NCI-H446 treated with DMSO at 0.1 percent for 48 hours (cell line): ENCODE measurements around the gene HNRNPL.
A peak's percentile ranks its signal among the peaks of the same experiment; 100 is the strongest.
"Not testable (repeated sequence)": the region's sequence is repeated elsewhere in the genome, so short reads cannot be mapped to it uniquely, and the experiment has no call there.

Experiments
- DNase-seq: peaks from one replicate; lab custom pipeline; 2025; lab: John Stamatoyannopoulos, UW

Gene HNRNPL

GRCh38 chr19:38849860-38850435, at the start of gene HNRNPL:
Gene HNRNPL, minus strand, starts transcription at chr19:38849986. Its CDS starts 20 bp downstream, at chr19:38849966.
- DNase-seq, result peak; percentile 100

GRCh38 chr19:38898788-38899446, 49.1 kb upstream of the HNRNPL start:
- DNase-seq, result no peak

GRCh38 chr19:38894968-38895367, 45.2 kb upstream of the HNRNPL start:
- no peak for DNase-seq

DNA sequence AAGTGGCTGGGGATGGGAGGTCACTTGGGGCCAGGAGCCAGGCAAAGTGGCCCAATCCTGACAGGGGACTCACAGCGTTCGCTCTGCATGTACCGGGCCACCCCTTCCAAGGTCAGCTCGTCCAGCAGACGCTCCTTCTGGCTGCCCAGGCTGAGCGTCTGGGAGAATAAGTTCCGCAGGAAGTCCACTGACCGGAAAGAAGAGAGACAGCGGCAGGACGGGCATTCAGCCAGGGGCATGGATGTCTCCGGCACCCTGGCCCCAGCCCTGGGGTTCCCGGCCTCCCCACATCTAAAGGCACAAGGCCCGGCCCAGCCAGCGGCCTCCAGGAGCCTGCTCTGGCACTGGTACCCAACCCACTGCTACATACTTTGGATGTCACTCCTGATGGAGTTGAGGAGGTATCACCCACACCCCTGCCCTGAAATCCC, 43.6 kb upstream of the HNRNPL start:
- DNase-seq, result no peak

DNA sequence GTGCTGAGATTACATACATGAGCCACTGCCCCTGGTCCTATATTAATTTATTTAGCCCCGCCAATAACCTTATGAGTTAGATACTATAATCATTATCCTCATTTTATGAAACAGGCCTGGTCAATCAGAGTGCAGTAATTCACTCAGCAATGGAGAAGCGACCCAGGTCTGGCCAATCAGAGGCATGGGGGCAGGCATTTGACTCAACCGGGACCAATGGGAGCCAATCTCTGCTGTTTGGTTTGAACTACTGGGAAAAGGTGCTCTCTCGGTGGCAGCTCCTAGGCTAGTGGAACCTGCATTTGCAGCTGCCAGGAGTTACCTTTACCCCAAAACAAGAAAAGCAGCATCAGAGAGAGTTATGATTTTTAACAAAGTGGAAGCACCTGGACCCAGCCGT, 43.1 kb upstream of the HNRNPL start:
- no peak for DNase-seq

DNA sequence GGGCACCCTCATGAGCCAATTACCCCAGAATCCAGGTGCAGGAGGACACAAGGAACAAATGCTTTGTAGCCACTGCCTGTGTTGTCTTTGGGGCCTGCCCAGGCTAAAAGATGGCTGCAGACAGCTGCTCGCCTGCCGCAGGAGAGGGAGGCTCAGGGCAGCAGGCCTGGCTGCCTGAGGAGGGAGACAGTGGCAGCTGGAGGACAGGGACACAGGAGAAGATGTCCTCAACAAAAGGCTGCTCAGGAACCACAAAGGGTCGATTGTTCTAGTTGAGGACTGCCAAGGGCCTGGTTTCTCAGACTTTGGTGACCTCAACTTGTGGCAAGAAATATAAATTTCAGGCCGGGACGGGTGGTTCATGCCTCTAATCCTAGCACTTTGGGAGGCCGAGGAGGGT, 42.0 kb upstream of the HNRNPL start:
- no peak for DNase-seq

DNA sequence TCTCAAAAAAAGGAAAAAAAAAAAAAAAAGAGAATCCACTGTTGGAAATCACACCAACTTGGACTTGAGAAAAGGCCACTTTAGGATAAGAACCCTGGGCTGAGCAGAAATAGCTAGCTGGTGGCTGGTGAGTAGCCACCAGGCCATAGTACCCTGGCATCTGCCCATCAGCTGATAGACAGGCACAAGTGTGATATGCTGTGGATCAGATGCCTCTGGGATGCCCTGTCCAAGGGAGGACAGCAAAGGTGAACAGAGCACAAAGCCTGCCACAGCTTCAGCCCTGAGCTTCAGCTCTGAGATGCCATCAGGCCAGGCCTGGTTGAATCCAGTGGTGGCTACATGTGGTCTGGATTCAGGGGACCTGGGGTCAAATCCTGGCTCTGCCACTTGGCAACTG, 40.9 kb upstream of the HNRNPL start:
- no peak for DNase-seq

DNA sequence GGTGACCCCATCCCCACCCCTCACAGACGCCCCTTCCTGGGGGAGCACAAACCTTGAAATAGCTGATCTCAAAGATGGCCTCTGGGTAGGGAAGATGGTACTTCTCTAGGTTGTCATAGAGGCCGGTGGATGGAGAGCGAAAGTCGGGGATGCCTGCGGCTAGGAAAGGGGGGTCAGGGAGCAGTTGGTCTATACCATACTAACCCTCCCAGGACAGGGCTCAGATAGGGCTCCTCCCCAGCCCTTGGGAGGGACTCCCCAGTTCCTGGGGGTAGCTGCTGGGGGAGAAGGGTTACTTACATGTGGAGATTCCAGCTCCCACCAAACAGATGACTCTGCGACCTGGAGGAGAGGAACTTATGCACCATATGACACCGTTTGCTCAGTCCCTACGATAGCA, 40.0 kb upstream of the HNRNPL start:
- DNase-seq, result no peak

DNA sequence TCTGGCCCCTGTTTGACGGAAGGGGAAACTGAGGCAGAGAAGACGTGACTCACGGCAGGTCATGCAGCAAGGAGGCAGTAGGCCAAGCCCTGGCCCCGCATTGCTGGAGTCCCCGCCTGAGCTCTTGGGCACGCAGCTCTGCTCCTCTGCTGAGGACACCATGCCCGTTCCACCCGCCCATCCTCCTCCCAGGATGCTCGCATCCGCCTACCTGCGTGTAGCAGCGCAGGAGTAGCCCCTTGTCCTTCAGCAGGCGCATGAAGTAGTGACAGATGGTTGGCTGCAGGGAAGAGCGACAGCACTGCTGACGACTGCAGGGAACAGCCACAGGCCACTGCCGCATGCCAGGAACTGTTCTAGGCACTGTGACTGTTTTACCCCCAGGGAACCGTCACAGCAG, 39.1 kb upstream of the HNRNPL start:
- no peak for DNase-seq

- DNase-seq, result not testable (repeated sequence)
These were observed 34.9 kb upstream of the HNRNPL start for GRCh38 chr19:38884691-38885090.

DNA sequence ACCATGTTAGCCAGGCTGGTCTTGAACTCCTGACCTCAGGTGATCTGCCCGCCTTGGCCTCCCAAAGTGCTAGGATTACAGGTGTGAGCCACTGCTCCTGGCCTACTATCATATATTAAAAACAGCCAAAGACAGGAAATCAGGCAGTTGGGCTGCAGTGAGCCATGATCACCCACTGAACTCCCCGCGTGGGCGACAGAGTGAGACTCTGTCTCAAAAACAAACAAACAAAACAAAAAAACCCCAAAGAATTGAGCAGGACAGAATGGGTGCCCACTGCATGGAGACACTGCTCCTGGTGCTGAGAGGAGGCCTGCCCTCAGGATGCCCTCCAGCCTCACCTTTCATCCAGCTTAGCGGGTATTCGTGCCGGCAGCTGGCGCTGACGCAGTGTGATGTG, 33.5 kb upstream of the HNRNPL start:
- no peak for DNase-seq

DNA sequence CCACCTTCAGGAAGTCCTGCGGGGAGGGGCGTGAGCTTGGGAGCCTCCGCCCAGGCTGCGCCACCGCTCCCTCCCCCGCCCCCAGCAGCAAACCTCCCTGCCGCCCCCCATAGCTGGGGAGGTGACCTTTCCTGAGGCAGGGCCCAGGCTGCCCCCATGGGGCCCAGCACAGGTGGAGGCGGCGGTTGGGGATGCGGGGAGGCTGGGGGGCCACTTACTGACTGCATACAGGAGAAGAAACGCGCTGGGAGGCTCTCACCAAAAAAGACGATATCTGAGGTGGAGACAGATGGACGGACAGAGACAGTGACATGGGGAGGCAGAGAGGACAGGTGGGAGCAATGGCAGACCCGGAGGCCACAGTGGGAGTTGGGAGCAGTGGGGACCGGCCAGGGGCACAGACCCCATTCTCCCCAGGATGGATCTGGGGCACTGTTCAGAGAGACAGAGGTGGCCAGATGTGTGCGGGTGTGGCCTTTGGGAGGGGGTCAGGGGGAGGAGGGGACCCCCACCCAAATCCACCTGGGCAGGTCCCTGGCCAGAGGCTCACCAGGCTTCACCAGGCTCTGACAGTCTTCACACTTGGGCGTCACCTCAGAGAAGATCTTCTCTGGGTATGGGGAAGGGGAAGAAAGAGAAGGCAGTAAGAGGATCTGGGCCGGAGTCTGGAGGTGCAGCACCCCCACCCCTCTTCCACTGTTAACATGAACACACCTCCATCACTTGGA, 31.3 kb upstream of the HNRNPL start:
- DNase-seq, result no peak

GRCh38 chr19:38880076-38880881, 30.5 kb upstream of the HNRNPL start:
- no peak for DNase-seq

- DNase-seq, result no peak
These were observed 29.6 kb upstream of the HNRNPL start for GRCh38 chr19:38879400-38879751.

- no peak for DNase-seq
These were observed 29.0 kb upstream of the HNRNPL start for GRCh38 chr19:38878575-38879399.

DNA sequence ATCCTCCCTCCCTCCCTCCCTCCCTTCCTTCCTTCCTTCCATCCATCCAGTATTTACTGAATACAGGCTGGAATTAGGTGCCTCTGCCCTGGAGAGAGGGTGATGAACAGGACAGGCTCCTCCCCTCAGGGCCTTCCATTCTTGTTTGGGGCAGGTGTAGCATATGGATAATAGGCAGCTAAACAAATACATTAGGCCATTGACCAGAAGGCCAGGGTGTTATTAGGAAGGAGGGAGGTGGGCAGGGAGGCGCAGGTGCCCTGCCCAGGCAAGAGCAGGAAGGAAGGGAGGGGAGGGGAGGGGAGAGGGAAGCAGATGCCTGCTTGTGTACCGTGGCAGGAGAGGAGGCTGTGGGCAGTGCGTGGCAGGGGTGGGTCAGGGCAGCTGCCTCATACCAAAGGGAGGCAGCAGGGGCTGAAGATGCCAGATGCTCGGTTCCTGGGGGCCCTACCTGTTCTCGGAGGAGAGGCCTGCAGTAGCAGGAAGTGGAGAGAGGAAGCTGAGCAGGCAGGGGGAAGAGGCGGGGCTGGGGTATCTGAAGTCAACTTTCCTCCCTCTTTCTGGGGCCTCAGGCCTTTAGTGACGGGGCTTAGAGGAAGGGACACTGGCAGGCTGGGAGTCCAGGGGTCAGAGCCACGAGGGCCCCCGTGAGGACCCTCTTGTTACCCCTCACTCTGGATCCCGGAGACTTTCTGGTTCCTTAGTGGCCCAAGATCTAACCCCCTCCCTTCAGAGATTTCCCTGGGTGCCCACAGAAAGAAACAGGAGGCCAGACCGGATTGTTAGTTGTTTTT, 28.2 kb upstream of the HNRNPL start, which contains the start of gene RINL:
RINL (minus strand) TSS at position 495 of the 794 bp plus-strand sequence. CDS start 1,533 bp downstream, outside the sequence.
- no peak for DNase-seq

DNA sequence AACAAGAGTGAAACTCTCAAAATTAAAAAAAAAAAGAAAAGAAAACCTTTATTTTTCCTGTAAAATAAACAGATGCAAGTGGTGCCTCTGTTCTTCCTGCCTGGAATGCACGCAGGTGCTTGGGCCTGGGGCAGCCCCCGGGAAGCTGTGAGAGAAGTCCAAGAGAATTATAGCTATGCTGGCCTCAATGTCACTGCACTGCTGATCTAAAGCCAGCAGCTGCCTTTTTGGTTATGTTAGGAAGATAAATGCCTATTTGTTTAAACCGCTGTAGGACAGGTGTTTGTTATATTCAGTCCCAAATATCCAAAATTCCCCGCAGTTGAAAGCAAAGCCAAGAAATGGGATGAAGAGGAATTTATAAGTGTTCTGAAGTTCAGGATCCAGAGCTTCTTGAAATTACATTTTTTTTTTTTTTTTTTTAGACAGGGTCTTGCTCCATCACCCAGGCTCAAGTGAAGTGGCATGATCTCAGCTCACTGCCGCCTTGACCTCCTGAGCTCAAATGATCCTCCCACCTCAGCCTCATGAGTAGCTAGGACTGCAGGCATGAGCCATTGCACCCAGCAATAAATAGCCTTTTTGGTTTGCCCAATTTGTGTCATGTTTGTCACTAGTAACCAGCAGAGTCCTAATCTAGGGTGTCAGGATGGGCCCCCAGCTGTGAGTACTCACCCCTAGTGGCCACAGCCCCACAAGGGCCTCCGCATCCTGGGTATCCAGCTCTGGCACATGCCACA, 26.0 kb upstream of the HNRNPL start:
- DNase-seq, result no peak

DNA sequence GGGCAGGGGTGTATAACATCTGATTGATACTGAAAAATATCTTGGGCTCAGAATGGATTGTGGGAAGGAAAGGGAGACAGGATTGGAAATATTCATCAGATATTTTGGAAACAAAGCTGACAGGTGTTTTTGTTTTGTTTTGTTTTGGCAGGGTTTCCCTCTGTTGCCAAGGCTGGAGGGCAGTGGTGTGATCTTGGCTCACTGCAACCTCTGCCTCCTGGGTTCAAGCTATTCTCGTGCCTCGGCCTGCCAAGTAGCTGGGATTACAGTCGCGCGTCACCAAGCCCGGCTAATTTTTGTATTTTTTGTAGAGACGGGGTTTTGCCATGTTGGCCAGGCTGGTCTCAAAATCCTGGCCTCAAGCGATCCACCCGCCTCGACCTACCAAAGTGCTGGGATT, 23.6 kb upstream of the HNRNPL start:
- not testable (repeated sequence) for DNase-seq

DNA sequence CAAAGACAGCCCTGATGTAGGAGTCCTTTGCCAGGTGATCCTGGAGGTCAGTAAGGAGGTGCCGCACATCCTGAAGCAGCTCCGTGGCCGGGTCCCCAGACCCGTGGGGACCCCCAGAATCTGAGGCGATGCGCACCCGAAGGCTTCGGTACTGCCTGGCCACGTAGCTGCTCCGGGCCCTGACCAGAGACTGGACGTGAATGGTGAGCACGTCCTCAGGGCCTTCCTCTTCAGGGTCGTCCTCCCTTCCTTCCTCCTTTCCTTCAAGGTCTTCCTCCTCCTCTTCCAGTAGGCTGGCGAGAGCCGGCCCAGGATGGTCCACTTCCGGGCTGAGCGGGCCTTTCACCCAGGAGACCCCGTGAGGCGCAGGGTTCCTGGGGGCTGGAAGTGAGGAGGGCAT, 20.8 kb upstream of the HNRNPL start:
- DNase-seq, result no peak
